Measurements from ENCODE around the gene CAPZB. TPM values are rescaled to one million over a fixed set of nuclear protein-coding genes. Genes with fewer than 3 reads are reported as not detected.

CAPZB gene
- total RNA-seq, 4 donors from 2014 or later: 127 to 404 (median 136) TPM

DNA sequence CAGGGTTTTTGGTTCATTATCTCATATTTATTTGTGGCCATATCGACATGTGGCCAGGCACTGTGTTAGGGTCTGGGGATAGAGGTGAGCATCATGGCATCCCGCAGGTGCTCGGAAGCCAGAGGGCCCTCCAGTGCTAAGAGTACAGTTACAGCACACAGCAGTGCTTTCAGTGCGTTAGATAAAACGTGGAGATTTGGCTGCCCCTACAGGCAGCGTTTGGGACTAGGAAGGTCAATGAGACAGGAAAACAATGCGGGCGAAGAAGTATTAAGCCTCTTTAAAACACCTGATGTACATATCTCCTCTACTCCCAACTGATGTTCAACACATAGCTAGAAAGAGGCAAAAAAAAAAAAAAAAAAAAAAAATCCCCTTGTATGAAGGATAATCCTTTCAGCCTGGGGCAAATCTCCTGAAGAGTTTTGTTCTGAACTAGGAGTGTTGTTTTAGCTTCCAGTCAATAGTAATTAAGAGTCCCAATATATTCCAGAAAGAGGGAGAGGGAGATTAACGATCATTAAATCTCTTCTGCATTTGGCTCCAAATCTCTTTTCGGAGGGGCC, 80.1 kb downstream of the CAPZB start:
- H3K4me3 ChIP-seq: no peak overlapping the region
- peaks cover 32 to 87% (median 45%) of the 10 kb centered on the region in 4 donors for H3K4me1 ChIP-seq
- H3K27me3 ChIP-seq: no peaks in the 10 kb centered on the region
- H3K9me3 ChIP-seq: no peaks in the 10 kb centered on the region
- intact Hi-C loops (cut with DNase I; ENCODE audit: low total_unique reads): no loop called here
- no peaks in the 10 kb centered on the region for H3K36me3 ChIP-seq
- in situ Hi-C loops (cut with MboI; ENCODE audit: low pct_ligation_motif_present in 1 of 4, low pct_unique_long_range_greater_than_20kb in 1 of 4, low sequenced_read_pairs in 3 of 4): no loop called here
- DNase-seq: no peak
- peak overlapping the region; percentile 54 to 77 (median 68) for H3K27ac ChIP-seq
- 54 to 80% methylated on average over 5 to 10 of the region's 10 CpGs for WGBS, 2 donors (ENCODE audit: low coverage in 1 of 2)
- TF ChIP-seq, protein P1, sequence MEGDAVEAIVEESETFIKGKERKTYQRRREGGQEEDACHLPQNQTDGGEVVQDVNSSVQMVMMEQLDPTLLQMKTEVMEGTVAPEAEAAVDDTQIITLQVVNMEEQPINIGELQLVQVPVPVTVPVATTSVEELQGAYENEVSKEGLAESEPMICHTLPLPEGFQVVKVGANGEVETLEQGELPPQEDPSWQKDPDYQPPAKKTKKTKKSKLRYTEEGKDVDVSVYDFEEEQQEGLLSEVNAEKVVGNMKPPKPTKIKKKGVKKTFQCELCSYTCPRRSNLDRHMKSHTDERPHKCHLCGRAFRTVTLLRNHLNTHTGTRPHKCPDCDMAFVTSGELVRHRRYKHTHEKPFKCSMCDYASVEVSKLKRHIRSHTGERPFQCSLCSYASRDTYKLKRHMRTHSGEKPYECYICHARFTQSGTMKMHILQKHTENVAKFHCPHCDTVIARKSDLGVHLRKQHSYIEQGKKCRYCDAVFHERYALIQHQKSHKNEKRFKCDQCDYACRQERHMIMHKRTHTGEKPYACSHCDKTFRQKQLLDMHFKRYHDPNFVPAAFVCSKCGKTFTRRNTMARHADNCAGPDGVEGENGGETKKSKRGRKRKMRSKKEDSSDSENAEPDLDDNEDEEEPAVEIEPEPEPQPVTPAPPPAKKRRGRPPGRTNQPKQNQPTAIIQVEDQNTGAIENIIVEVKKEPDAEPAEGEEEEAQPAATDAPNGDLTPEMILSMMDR (IDR thresholded peaks at IDR 0.05): peak in 3 of 5 experiments; percentile 5 to 24 (median 16)
- TF ChIP-seq POLR2AphosphoS5 (IDR thresholded peaks at IDR 0.05): no peak

DNA sequence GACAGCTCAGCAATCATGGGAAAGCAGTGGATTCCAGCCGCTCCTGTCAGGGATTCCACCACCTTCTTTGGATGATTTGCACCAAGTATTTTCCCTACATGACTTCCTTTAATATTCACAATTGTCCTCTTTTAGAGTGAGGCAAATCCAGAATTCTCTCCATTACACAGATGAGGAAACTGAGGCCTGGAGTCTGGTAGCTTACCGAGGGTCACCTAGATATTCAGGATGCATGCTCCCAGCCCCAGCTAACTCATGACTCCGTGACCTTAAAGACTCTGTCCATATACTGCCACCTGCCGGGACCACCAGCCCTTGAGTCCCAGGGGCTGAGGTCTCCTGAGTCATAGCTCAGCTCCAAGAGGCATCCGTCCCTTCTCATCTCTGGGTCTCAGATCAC, 80.6 kb downstream of the CAPZB start:
- peaks cover 32 to 92% (median 46%) of the 10 kb centered on the region in 4 donors for H3K4me1 ChIP-seq
- no peak for DNase-seq
- peak overlapping the region; percentile 54 to 77 (median 68) for H3K27ac ChIP-seq
- H3K27me3 ChIP-seq: no peaks in the 10 kb centered on the region
- 90% methylated on average over 5 of the region's 5 CpGs; no CpG with 5 or more reads in 1 of the 2 donors for WGBS, 2 donors (ENCODE audit: low coverage in 1 of 2)
- in situ Hi-C loops (cut with MboI; ENCODE audit: low pct_ligation_motif_present in 1 of 4, low pct_unique_long_range_greater_than_20kb in 1 of 4, low sequenced_read_pairs in 3 of 4): no loop called here
- no peak for TF ChIP-seq POLR2AphosphoS5 (IDR thresholded peaks at IDR 0.05)
- TF ChIP-seq, protein P1 (IDR thresholded peaks at IDR 0.05): no peak
- TF ChIP-seq POLR2A (IDR thresholded peaks at IDR 0.05): no peak
- TF ChIP-seq EP300 (IDR thresholded peaks at IDR 0.05; ENCODE audit: low read depth): no peak
- no peak overlapping the region for H3K4me3 ChIP-seq
- intact Hi-C loops (cut with DNase I; ENCODE audit: low total_unique reads): no loop called here
- no peaks in the 10 kb centered on the region for H3K36me3 ChIP-seq
- H3K9me3 ChIP-seq: no peaks in the 10 kb centered on the region

DNA sequence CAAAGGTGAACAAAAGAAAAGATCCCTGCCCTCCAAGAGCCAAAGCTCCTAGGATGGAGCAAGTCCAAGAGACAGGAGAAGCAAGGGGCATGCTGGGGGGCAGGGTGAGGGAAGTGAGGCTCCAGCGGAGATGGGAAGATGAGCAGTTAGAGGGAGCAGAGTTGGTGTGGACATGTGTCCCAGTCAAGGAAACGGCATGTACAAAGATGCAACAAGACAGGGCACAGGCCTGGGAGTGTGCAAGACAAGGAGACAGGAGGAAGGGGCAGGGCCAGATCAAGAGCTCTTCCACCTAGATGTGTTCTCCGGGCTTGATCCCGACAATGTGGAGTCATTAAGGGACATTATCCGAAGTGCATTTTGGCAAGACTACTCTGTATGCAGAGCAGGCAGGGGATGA, 82.1 kb downstream of the CAPZB start:
- Histone ChIP-seq H3K9me3 (no peaks in the 10 kb centered on the region), H3K4me3 (no peak overlapping the region), H3K27ac (peak overlapping the region; percentile 59 to 77 (median 66)), H3K27me3 (no peaks in the 10 kb centered on the region), H3K36me3 (no peaks in the 10 kb centered on the region), H3K4me1 (peaks cover 31 to 88% (median 44%) of the 10 kb centered on the region in 4 donors)
- WGBS, 2 donors (ENCODE audit: low coverage in 1 of 2): 65% methylated on average over 5 of the region's 5 CpGs; no CpG with 5 or more reads in 1 of the 2 donors
- TF ChIP-seq, protein P1 (IDR thresholded peaks at IDR 0.05): no peak
- TF ChIP-seq EP300 (IDR thresholded peaks at IDR 0.05; ENCODE audit: low read depth): no peak
- TF ChIP-seq POLR2AphosphoS5 (IDR thresholded peaks at IDR 0.05): no peak
- TF ChIP-seq POLR2A (IDR thresholded peaks at IDR 0.05): no peak
- intact Hi-C loops (cut with DNase I; ENCODE audit: low total_unique reads): no loop called here
- no peak for DNase-seq
- in situ Hi-C loops (cut with MboI; ENCODE audit: low pct_ligation_motif_present in 1 of 4, low pct_unique_long_range_greater_than_20kb in 1 of 4, low sequenced_read_pairs in 3 of 4): no loop called here

DNA sequence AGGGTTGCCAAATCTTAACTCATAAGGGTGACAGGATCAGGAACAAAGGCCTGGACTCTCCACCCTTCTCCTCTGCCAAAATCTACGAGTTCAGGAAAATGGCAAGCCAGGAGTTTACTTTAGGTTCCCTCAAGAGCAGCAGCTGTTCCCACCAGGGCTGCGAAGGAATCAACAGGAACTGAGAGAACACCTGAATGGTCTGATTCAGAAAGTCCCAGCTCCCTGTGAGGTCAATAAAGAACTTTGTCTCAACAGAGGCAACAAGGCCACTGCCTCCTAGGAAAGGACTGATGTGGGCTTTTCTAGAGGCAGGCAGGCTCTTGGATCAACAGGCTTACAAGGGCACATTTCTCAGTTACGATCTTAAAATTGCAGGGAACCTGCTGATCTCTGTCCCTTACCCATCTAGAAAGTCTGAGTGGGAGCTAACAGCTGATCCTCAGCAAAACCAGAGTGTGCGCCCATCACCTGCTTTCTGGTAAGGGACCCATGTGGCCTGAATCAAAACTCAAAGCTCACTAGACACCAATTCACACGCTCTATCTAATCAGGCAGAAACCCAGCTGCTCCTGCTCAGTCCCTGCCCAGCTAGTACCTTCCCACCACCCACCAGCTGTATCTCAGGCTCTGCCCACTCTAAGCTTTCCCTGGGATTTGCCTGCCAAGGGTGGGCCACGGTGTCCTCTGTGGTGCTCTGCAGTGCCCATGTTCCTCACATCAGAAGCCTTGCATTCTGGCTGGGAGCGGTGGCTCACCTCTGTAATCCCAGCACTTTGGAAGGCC, 83.1 kb downstream of the CAPZB start:
- 76% methylated on average over 7 of the region's 7 CpGs; no CpG with 5 or more reads in 1 of the 2 donors for WGBS, 2 donors (ENCODE audit: low coverage in 1 of 2)
- intact Hi-C loops (cut with DNase I; ENCODE audit: low total_unique reads): no loop called here
- Histone ChIP-seq H3K36me3 (no peaks in the 10 kb centered on the region), H3K27me3 (no peaks in the 10 kb centered on the region), H3K4me1 (peaks cover 31 to 83% (median 42%) of the 10 kb centered on the region in 4 donors), H3K27ac (peak overlapping the region; percentile 59 to 77 (median 66)), H3K4me3 (no peak overlapping the region), H3K9me3 (no peaks in the 10 kb centered on the region)
- in situ Hi-C loops (cut with MboI; ENCODE audit: low pct_ligation_motif_present in 1 of 4, low pct_unique_long_range_greater_than_20kb in 1 of 4, low sequenced_read_pairs in 3 of 4): no loop called here
- DNase-seq: no peak
- TF ChIP-seq, protein P1 (IDR thresholded peaks at IDR 0.05): no peak
- TF ChIP-seq POLR2A (IDR thresholded peaks at IDR 0.05): no peak
- TF ChIP-seq POLR2AphosphoS5 (IDR thresholded peaks at IDR 0.05): no peak
- TF ChIP-seq EP300 (IDR thresholded peaks at IDR 0.05; ENCODE audit: low read depth): no peak

All from transverse colon (tissue), 4 donors.